Vagina (tissue), 2 donors: Measurements from ENCODE around the gene PRICKLE2.

Experiments used
- CTCF ChIP-seq, 3 experiments: fragments of 450-650 bp in 2 of 3; fragments of 200-600 bp in 1 of 3; sonication (generic) in 1 of 3; IDR thresholded peaks; one replicate each; pipeline ENCODE4 v1.5.1; 2017 to 2019; ENCODE audit warnings: antibody characterized with exemption in 3 of 3, mild to moderate bottlenecking in 2 of 3, moderate library complexity in 2 of 3
- POLR2A ChIP-seq, 2 donors: fragments of 450-650 bp; IDR thresholded peaks; one replicate each; pipeline ENCODE4 v1.6.1; 2017; ENCODE audit warnings: antibody characterized with exemption in 2 of 2, mild to moderate bottlenecking in 2 of 2, moderate library complexity in 2 of 2
- POLR2AphosphoS5 ChIP-seq, 2 donors: sonication (generic); formaldehyde crosslinking; IDR thresholded peaks; one replicate each; pipeline ENCODE4 v1.9.0; 2017; ENCODE audit warnings: antibody characterized with exemption in 2 of 2, mild to moderate bottlenecking in 2 of 2, low read depth in 1 of 2; ENCODE audit not compliant: insufficient read depth in 1 of 2

- no peak for TF ChIP-seq CTCF (IDR thresholded peaks at IDR 0.05)
- TF ChIP-seq POLR2A (IDR thresholded peaks at IDR 0.05) = no peak
- TF ChIP-seq POLR2AphosphoS5 (IDR thresholded peaks at IDR 0.05; ENCODE audit: insufficient read depth in 1 of 2, low read depth in 1 of 2) = no peak
Measured at GRCh38 chr3:64103131-64103530, 122.1 kb downstream of the PRICKLE2 start.
